ENCODE measurements around the gene TIAM1.

TIAM1 gene

DNA sequence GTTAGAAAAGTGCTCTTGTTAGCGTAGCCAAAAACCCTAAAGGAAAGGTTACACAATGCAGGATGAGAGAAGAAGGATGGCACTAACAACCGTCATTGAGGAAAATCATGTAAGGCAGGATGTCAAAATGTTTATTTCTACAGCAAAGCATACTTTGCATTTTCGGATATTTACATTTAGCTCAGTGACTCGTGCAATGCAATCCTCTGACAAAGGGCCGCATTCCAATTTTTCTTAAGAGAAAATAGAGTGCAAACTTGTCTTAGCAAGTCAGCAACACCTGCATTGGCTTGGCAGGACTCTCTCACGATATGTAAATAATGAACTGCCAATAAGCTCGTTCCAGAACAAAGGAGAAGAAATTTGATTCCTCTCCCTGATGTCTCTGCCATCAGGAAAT is 33.3 kb downstream of the TIAM1 start:
- DNase-seq (ENCODE audit: extremely low read depth, low read depth), result no peak
- TF ChIP-seq, protein P1, sequence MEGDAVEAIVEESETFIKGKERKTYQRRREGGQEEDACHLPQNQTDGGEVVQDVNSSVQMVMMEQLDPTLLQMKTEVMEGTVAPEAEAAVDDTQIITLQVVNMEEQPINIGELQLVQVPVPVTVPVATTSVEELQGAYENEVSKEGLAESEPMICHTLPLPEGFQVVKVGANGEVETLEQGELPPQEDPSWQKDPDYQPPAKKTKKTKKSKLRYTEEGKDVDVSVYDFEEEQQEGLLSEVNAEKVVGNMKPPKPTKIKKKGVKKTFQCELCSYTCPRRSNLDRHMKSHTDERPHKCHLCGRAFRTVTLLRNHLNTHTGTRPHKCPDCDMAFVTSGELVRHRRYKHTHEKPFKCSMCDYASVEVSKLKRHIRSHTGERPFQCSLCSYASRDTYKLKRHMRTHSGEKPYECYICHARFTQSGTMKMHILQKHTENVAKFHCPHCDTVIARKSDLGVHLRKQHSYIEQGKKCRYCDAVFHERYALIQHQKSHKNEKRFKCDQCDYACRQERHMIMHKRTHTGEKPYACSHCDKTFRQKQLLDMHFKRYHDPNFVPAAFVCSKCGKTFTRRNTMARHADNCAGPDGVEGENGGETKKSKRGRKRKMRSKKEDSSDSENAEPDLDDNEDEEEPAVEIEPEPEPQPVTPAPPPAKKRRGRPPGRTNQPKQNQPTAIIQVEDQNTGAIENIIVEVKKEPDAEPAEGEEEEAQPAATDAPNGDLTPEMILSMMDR (IDR thresholded peaks at IDR 0.05; ENCODE audit: low read depth, low read length), result no peak

DNA sequence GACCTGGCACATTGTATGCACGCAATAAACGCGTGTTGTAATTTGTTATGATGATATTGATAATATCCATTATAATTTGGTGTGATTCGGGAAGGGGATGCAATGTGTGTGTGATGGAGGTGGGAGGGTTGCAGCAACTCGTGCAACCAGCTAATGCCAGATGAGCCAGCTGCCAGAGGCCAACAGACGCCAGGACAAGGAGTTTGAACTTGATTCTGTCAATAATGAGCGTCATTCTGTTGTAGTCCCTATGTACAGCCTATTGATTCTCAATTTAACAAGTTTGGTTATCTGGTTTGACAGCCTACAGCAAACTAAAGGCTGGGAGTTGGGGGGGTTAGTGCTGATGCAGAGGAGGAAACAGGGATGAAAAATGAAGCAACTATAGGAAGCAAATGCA is 35.5 kb downstream of the TIAM1 start:
- TF ChIP-seq, protein P1 (IDR thresholded peaks at IDR 0.05; ENCODE audit: low read depth, low read length), result no peak
- DNase-seq (ENCODE audit: extremely low read depth, low read depth), result no peak

DNA sequence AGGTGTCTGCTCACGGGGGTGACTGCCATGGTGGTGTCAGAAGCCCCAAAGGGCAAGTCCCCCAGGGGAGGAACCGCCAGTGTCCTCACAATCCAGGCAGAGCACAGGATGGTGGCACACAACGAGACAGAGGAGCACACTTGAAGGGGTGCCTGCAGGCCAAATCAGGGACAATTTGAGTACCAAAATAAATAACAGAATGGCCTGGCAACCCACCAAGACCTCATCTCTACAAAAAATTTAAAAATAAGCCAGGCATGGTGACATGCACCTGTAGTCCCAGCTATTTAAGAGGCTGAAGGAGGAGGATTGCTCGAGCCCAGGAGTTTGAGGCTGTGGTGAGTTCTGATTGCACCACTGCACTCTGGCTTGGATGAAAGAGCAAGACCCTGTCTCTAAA is 38.2 kb downstream of the TIAM1 start:
- TF ChIP-seq, protein P1 (IDR thresholded peaks at IDR 0.05; ENCODE audit: low read depth, low read length), result no peak
- no peak for DNase-seq (ENCODE audit: extremely low read depth, low read depth)

DNA sequence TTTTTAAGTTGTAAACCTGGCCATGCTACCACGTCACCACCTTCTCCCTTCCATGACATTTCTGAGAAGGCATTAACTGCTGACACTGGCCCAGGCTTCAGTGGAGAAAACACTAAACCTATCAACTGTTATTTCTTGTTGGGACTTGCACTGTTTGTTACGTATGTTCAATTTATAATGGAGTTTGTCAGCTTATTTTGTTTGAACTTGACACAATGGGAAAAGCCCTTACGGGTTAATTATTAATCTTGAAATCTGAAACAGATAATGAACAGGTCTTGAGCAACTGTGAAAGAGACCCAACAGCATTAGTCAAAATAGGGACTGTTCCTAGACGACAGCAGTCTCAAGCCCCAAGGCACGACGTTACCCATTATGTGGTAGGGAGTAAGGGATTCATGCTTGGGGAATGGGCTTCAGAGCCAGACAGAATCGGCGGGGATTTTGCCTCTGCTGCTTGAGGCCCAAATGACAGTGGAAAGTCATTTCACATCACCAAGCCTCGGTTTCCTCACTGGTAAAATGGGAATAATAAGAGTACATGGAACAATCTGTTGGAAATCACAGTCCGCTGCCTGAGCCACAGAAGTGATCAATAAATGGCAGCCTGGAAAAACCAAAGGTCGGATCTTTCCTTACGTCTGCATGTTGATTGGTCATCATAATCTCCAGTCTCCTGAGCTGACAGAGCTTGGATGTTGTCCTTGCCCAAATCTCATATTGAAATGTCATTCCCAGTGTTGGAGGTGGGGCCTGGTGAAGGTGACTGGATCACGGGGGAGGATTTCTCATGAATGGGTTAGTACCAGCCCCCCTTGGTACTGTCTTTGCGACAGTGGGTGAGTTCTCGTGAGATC is 44.5 kb downstream of the TIAM1 start:
- TF ChIP-seq, protein P1 (IDR thresholded peaks at IDR 0.05; ENCODE audit: low read depth, low read length), result no peak
- DNase-seq (ENCODE audit: extremely low read depth, low read depth), result no peak

DNA sequence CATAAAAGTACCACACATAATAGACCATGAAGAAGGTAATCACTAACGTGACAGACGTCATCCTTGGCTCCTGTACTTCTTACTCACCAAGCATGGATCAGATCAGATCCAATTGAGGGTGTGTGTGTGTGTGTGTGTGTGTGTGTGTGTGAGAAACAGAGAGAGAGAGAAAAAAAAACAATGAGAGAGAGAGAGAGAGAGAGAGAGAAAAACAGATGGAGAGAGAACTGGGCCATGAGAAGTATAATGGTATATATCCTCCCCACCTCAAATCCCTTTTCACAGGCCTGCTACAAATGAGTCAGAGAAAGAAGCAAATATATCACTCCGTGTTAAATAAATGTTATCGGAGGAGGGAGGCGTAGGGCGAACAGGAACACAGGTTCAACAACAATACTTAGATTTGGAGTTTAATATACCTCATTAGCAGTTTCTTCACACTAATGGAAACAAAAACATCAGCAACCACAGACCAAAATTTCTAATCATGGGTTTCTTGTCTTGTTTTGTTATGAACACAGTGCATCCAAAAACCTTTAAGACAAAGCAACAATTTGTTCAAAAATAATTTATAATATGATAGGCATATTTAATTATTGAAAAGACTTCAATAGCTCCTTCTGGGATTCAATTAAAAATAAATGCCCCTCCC is 45.3 kb downstream of the TIAM1 start:
- no peak for DNase-seq (ENCODE audit: extremely low read depth, low read depth)

DNA sequence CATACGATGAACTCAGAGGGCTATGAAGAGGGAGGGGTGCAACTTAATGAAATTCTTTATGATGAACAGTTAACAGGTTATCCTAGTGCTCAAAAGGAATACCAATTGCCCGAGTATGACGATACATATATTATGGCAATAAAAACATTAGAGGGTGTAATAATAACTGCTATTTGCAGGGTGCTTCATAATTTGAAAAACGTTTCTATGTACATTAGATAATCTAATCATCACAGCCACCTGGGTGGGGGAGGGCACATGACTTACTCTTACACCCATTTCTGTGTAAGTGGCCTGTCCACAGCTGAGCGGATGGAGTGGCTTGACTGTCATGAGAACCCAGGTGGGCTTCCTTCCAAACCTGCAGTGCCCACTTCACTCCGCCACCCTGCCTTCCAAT is 46.3 kb downstream of the TIAM1 start:
- no peak for DNase-seq (ENCODE audit: extremely low read depth, low read depth)
- TF ChIP-seq, protein P1 (IDR thresholded peaks at IDR 0.05; ENCODE audit: low read depth, low read length), result no peak

More for the DNA sequence above, 45.3 kb downstream of the TIAM1 start:
- TF ChIP-seq, protein P1 (IDR thresholded peaks at IDR 0.05; ENCODE audit: low read depth, low read length), result no peak

DNA sequence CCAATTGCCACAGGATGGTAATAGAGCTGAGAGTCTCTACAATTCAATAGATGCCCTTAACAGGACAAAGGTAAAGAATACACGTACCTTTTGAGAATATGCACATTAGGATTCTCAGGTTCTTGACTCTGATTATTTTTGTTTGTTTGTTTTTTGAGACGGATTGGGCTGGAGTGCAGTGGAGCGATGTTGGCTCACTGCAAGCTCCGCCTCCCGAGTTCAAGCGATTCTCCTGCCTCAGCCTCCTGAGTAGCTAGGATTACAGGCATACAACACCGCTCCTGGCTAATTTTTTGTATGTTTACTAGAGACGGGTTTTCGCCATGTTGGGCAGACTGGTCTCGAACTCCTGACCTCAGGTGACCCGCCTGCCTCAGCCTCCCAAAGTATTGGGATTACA is 48.4 kb downstream of the TIAM1 start:
- TF ChIP-seq, protein P1 (IDR thresholded peaks at IDR 0.05; ENCODE audit: low read depth, low read length), result no peak
- DNase-seq (ENCODE audit: extremely low read depth, low read depth), result no peak
